ENCODE data around the gene FAM114A2. TPM values are rescaled to one million over a fixed set of nuclear protein-coding genes. Genes with fewer than 3 reads are reported as not detected.

Gene FAM114A2
- total and polyA plus RNA-seq, 2 donors (not counting 1 experiment from before 2014, with no cell fraction given): 28.0 to 33.9 TPM

- H3K79me2 ChIP-seq (ENCODE audit: control insufficient read depth, insufficient read depth, low read length): peaks cover 13% of the 10 kb centered on the region
Observed at GRCh38 chr5:154047324-154047723, 8.6 kb upstream of the FAM114A2 start.

GRCh38 chr5:154046486-154046885 is 7.8 kb upstream of the FAM114A2 start:
- Histone ChIP-seq H4K20me1 (ENCODE audit: control insufficient read depth, extremely low read depth, insufficient read depth, low read length) (no peaks in the 10 kb centered on the region), H3K9me3 (ENCODE audit: control insufficient read depth, insufficient read depth, low read depth, low read length) (no peaks in the 10 kb centered on the region), H3K4me2 (ENCODE audit: extremely low read depth, insufficient read depth, low read length) (no peak overlapping the region), H3K4me1 (ENCODE audit: control insufficient read depth, extremely low read depth, insufficient read depth, low read length) (no peaks in the 10 kb centered on the region), H3K36me3 (ENCODE audit: control insufficient read depth, insufficient read depth, low read length) (no peaks in the 10 kb centered on the region), H2AFZ (ENCODE audit: low read length) (no peak overlapping the region), H3K79me2 (ENCODE audit: control insufficient read depth, insufficient read depth, low read length) (peaks cover 15% of the 10 kb centered on the region), H3K9ac (ENCODE audit: insufficient read depth, low read length) (no peak overlapping the region), H3K4me3 (replicated peaks in 1 of 4; ENCODE audit: control extremely low read depth in 1 of 4, insufficient read depth in 1 of 4, low read depth in 3 of 4, low read length in 4 of 4) (no peak overlapping the region), H3K27ac (ENCODE audit: insufficient read depth, low read length) (no peak overlapping the region), H3K27me3 (ENCODE audit: control insufficient read depth, insufficient read depth, low read length) (no peaks in the 10 kb centered on the region)
- TF ChIP-seq EZH2 (IDR thresholded peaks at IDR 0.05; ENCODE audit: low read length, missing control alignments): no peak
- no peak for TF ChIP-seq CTCF (conservative IDR thresholded peaks at IDR 0.05 in 1 of 2, IDR thresholded peaks at IDR 0.05 in 1 of 2; ENCODE audit: low read depth in 1 of 2, low read length in 2 of 2)
- DNase-seq (ENCODE audit: low read depth in 2 of 2): no peak

More at GRCh38 chr5:154047324-154047723, 8.6 kb upstream of the FAM114A2 start:
- H3K36me3 ChIP-seq (ENCODE audit: control insufficient read depth, insufficient read depth, low read length): no peaks in the 10 kb centered on the region
- no peak for DNase-seq (ENCODE audit: low read depth in 2 of 2)
- no peak overlapping the region for H2AFZ ChIP-seq (ENCODE audit: low read length)
- H3K27ac ChIP-seq (ENCODE audit: insufficient read depth, low read length): no peak overlapping the region
- no peaks in the 10 kb centered on the region for H3K9me3 ChIP-seq (ENCODE audit: control insufficient read depth, insufficient read depth, low read depth, low read length)
- TF ChIP-seq EZH2 (IDR thresholded peaks at IDR 0.05; ENCODE audit: low read length, missing control alignments) (no peak), CTCF (conservative IDR thresholded peaks at IDR 0.05 in 1 of 2, IDR thresholded peaks at IDR 0.05 in 1 of 2; ENCODE audit: low read depth in 1 of 2, low read length in 2 of 2) (no peak)
- peaks cover 2% of the 10 kb centered on the region for H4K20me1 ChIP-seq (ENCODE audit: control insufficient read depth, extremely low read depth, insufficient read depth, low read length)
- no peak overlapping the region for H3K9ac ChIP-seq (ENCODE audit: insufficient read depth, low read length)
- H3K4me2 ChIP-seq (ENCODE audit: extremely low read depth, insufficient read depth, low read length): no peak overlapping the region
- H3K27me3 ChIP-seq (ENCODE audit: control insufficient read depth, insufficient read depth, low read length): no peaks in the 10 kb centered on the region
- no peaks in the 10 kb centered on the region for H3K4me1 ChIP-seq (ENCODE audit: control insufficient read depth, extremely low read depth, insufficient read depth, low read length)
- H3K4me3 ChIP-seq (replicated peaks in 1 of 4; ENCODE audit: control extremely low read depth in 1 of 4, insufficient read depth in 1 of 4, low read depth in 3 of 4, low read length in 4 of 4): no peak overlapping the region

GRCh38 chr5:154044581-154044980 is 5.9 kb upstream of the FAM114A2 start:
- no peak overlapping the region for H3K27ac ChIP-seq (ENCODE audit: insufficient read depth, low read length)
- H3K4me2 ChIP-seq (ENCODE audit: extremely low read depth, insufficient read depth, low read length): no peak overlapping the region
- no peak overlapping the region for H2AFZ ChIP-seq (ENCODE audit: low read length)
- no peak for DNase-seq (ENCODE audit: low read depth in 2 of 2)
- TF ChIP-seq EZH2 (IDR thresholded peaks at IDR 0.05; ENCODE audit: low read length, missing control alignments): no peak
- TF ChIP-seq CTCF (conservative IDR thresholded peaks at IDR 0.05 in 1 of 2, IDR thresholded peaks at IDR 0.05 in 1 of 2; ENCODE audit: low read depth in 1 of 2, low read length in 2 of 2): no peak
- no peaks in the 10 kb centered on the region for H4K20me1 ChIP-seq (ENCODE audit: control insufficient read depth, extremely low read depth, insufficient read depth, low read length)
- H3K27me3 ChIP-seq (ENCODE audit: control insufficient read depth, insufficient read depth, low read length): no peaks in the 10 kb centered on the region
- H3K4me1 ChIP-seq (ENCODE audit: control insufficient read depth, extremely low read depth, insufficient read depth, low read length): no peaks in the 10 kb centered on the region
- no peaks in the 10 kb centered on the region for H3K9me3 ChIP-seq (ENCODE audit: control insufficient read depth, insufficient read depth, low read depth, low read length)
- no peak overlapping the region for H3K4me3 ChIP-seq (replicated peaks in 1 of 4; ENCODE audit: control extremely low read depth in 1 of 4, insufficient read depth in 1 of 4, low read depth in 3 of 4, low read length in 4 of 4)
- H3K36me3 ChIP-seq (ENCODE audit: control insufficient read depth, insufficient read depth, low read length): no peaks in the 10 kb centered on the region
- H3K9ac ChIP-seq (ENCODE audit: insufficient read depth, low read length): no peak overlapping the region
- peaks cover 27% of the 10 kb centered on the region for H3K79me2 ChIP-seq (ENCODE audit: control insufficient read depth, insufficient read depth, low read length)

All from fibroblast of lung (primary cell).